A549 (cell line): ENCODE results near the gene LPCAT1.

ENCODE experiments used
- TF ChIP-seq, protein P1 (sequence below): fragments of >200 bp; sonication (Bioruptor Twin); formaldehyde crosslinking; IDR thresholded peaks from 3 replicates; pipeline ENCODE4 v1.5.1; 2016
- TF ChIP-seq, protein P2 (sequence below): fragments of 200-600 bp; sonication (generic); IDR thresholded peaks from 2 replicates; pipeline ENCODE4 v1.6.1; 2016; ENCODE audit warnings: antibody characterized with exemption, mild to moderate bottlenecking, moderate library complexity

DNA sequence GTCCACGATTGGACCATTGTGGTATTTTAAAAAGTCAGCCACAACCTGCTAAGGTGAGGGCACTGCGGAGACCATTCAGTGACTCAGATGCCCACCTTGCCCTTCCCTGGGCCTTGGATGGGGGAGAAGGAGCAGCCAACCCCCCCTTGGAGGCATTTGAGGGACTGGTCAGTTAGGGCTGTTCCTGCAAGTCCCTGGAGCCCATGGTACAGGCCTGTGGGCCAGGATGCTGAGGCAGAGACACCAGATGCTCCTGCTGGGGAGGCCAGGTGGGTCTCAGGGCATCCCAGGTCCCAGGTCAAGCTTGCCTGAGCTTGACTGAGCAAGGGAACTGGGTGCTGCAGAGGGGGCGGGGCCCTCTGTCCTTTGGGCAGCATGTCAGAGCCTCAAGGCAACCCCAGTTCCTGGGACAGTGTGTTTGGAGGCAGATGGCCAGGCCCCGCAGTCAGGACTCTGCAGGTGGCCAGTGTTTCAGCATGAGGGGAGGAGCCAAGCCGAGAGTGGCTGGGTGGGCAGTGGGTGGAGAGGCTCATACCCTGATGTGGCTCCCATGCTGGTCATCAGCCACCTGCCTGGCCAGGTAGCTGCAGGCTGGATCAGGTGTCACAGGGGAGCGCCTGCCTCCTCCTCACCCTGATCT is 106.1 kb downstream of the LPCAT1 start:
- TF ChIP-seq, protein P1, sequence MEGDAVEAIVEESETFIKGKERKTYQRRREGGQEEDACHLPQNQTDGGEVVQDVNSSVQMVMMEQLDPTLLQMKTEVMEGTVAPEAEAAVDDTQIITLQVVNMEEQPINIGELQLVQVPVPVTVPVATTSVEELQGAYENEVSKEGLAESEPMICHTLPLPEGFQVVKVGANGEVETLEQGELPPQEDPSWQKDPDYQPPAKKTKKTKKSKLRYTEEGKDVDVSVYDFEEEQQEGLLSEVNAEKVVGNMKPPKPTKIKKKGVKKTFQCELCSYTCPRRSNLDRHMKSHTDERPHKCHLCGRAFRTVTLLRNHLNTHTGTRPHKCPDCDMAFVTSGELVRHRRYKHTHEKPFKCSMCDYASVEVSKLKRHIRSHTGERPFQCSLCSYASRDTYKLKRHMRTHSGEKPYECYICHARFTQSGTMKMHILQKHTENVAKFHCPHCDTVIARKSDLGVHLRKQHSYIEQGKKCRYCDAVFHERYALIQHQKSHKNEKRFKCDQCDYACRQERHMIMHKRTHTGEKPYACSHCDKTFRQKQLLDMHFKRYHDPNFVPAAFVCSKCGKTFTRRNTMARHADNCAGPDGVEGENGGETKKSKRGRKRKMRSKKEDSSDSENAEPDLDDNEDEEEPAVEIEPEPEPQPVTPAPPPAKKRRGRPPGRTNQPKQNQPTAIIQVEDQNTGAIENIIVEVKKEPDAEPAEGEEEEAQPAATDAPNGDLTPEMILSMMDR, result no peak
- TF ChIP-seq, protein P2, sequence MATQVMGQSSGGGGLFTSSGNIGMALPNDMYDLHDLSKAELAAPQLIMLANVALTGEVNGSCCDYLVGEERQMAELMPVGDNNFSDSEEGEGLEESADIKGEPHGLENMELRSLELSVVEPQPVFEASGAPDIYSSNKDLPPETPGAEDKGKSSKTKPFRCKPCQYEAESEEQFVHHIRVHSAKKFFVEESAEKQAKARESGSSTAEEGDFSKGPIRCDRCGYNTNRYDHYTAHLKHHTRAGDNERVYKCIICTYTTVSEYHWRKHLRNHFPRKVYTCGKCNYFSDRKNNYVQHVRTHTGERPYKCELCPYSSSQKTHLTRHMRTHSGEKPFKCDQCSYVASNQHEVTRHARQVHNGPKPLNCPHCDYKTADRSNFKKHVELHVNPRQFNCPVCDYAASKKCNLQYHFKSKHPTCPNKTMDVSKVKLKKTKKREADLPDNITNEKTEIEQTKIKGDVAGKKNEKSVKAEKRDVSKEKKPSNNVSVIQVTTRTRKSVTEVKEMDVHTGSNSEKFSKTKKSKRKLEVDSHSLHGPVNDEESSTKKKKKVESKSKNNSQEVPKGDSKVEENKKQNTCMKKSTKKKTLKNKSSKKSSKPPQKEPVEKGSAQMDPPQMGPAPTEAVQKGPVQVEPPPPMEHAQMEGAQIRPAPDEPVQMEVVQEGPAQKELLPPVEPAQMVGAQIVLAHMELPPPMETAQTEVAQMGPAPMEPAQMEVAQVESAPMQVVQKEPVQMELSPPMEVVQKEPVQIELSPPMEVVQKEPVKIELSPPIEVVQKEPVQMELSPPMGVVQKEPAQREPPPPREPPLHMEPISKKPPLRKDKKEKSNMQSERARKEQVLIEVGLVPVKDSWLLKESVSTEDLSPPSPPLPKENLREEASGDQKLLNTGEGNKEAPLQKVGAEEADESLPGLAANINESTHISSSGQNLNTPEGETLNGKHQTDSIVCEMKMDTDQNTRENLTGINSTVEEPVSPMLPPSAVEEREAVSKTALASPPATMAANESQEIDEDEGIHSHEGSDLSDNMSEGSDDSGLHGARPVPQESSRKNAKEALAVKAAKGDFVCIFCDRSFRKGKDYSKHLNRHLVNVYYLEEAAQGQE, result no peak
